HL-60 (cell line): ENCODE measurements around the gene SPTSSB.

Experiments
- DNase-seq, 2 experiments: peaks; one replicate each; pipeline ENCODE4 v3.0.0-alpha.2; 2010 to 2020; ENCODE audit warnings: low read depth in 1 of 2, low spot score in 1 of 2
- H3K27ac ChIP-seq: fragments of 250-450 bp; sonication (Bioruptor Pico); replicated peaks from 2 replicates; pipeline ENCODE4 v1.5.1; 2020; ENCODE audit warnings: mild to moderate bottlenecking, moderate library complexity
- H3K27me3 ChIP-seq: fragments of 250-450 bp; sonication (Bioruptor Pico); 2 replicates; pipeline ENCODE4 v1.5.1; 2021; ENCODE audit warnings: mild to moderate bottlenecking, moderate library complexity; ENCODE audit not compliant: insufficient read depth, poor library complexity, severe bottlenecking
- H3K4me3 ChIP-seq: replicated peaks from 2 replicates; pipeline ENCODE4 v1.5.1; 2011; ENCODE audit warnings: mild to moderate bottlenecking, control low read depth, low read length; ENCODE audit not compliant: insufficient read depth
- GABPA ChIP-seq: IDR thresholded peaks from 2 replicates; pipeline ENCODE4 v1.6.1; 2012; ENCODE audit warnings: low read depth
- POLR2AphosphoS5 ChIP-seq: IDR thresholded peaks from 2 replicates; pipeline ENCODE4 v1.6.1; 2012; ENCODE audit warnings: low read depth
- SPI1 ChIP-seq: IDR thresholded peaks from 2 replicates; pipeline ENCODE4 v1.6.1; 2012; ENCODE audit warnings: low read depth, mild to moderate bottlenecking, borderline replicate concordance
- TF ChIP-seq, protein P1 (sequence below): IDR thresholded peaks from 2 replicates; pipeline ENCODE4 v1.6.1; 2012; ENCODE audit warnings: low read depth; ENCODE audit not compliant: insufficient replicate concordance
- TF ChIP-seq, protein P2 (sequence below): IDR thresholded peaks from one replicate; pipeline ENCODE4 v1.5.1; 2011; ENCODE audit warnings: low read length, control low read depth, inconsistent platforms; ENCODE audit not compliant: insufficient read depth

SPTSSB gene

DNA sequence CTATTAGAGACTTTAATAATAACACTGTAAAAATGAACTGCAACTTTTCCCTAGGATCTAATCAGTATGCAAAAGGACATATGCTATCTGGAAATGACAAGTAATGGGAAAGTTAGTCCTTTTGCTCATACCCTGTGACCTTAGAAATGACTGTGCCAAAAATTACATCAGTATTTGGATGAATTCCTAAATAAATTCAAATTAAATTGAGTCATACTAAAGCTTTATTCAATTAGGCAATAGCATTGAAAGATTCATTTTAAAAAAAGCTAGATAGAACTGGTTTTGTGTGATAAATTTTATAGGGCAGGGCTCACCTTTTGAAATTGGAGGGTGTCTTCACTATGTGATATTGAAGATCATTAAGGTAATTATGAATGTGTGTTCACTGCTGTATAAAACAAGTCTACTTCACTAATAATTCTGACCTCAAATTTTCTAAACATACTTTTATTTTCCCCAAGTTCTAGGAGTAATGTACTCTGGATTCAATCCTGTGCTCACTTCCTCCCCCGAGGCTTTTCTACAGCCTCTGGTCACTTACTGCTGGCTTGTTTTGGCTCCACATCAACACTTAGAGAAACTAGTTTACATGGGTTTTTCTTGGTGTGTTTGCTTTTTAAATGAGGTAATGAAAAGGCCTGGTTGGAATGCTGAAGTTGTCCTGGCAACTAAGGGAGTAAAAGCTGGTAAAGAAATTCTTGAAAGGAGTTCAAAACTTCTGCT lies 44.4 kb upstream of the SPTSSB start:
- Histone ChIP-seq H3K4me3 (no peak overlapping the region), H3K27me3 (no peaks in the 10 kb centered on the region), H3K27ac (no peak overlapping the region)
- no peak for DNase-seq
- TF ChIP-seq SPI1, result no peak
- TF ChIP-seq, protein P1, sequence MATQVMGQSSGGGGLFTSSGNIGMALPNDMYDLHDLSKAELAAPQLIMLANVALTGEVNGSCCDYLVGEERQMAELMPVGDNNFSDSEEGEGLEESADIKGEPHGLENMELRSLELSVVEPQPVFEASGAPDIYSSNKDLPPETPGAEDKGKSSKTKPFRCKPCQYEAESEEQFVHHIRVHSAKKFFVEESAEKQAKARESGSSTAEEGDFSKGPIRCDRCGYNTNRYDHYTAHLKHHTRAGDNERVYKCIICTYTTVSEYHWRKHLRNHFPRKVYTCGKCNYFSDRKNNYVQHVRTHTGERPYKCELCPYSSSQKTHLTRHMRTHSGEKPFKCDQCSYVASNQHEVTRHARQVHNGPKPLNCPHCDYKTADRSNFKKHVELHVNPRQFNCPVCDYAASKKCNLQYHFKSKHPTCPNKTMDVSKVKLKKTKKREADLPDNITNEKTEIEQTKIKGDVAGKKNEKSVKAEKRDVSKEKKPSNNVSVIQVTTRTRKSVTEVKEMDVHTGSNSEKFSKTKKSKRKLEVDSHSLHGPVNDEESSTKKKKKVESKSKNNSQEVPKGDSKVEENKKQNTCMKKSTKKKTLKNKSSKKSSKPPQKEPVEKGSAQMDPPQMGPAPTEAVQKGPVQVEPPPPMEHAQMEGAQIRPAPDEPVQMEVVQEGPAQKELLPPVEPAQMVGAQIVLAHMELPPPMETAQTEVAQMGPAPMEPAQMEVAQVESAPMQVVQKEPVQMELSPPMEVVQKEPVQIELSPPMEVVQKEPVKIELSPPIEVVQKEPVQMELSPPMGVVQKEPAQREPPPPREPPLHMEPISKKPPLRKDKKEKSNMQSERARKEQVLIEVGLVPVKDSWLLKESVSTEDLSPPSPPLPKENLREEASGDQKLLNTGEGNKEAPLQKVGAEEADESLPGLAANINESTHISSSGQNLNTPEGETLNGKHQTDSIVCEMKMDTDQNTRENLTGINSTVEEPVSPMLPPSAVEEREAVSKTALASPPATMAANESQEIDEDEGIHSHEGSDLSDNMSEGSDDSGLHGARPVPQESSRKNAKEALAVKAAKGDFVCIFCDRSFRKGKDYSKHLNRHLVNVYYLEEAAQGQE, result no peak
- no peak for TF ChIP-seq GABPA
- TF ChIP-seq POLR2AphosphoS5, result no peak
- TF ChIP-seq, protein P2, sequence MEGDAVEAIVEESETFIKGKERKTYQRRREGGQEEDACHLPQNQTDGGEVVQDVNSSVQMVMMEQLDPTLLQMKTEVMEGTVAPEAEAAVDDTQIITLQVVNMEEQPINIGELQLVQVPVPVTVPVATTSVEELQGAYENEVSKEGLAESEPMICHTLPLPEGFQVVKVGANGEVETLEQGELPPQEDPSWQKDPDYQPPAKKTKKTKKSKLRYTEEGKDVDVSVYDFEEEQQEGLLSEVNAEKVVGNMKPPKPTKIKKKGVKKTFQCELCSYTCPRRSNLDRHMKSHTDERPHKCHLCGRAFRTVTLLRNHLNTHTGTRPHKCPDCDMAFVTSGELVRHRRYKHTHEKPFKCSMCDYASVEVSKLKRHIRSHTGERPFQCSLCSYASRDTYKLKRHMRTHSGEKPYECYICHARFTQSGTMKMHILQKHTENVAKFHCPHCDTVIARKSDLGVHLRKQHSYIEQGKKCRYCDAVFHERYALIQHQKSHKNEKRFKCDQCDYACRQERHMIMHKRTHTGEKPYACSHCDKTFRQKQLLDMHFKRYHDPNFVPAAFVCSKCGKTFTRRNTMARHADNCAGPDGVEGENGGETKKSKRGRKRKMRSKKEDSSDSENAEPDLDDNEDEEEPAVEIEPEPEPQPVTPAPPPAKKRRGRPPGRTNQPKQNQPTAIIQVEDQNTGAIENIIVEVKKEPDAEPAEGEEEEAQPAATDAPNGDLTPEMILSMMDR, result no peak

DNA sequence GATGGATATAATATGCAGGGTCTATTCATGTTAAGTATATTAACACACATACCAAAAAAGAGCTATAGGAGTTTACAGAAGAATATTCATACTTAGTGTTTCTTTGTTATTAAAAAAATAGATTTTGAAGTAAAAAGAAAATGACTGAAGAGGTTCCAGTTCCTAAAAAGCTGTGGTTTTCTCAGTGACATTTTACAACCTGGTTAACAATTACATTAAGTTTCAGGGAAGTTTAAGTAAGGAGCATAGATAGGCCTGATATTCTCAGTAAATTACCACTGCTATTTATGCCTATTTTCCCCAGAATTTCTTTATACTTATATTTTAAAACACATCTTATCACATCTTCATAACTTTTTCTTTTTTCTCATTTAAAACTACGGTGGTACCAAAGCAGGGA lies 43.6 kb upstream of the SPTSSB start:
- TF ChIP-seq GABPA, result no peak
- no peaks in the 10 kb centered on the region for H3K27me3 ChIP-seq
- H3K4me3 ChIP-seq, result no peak overlapping the region
- H3K27ac ChIP-seq, result no peak overlapping the region
- no peak for DNase-seq

DNA sequence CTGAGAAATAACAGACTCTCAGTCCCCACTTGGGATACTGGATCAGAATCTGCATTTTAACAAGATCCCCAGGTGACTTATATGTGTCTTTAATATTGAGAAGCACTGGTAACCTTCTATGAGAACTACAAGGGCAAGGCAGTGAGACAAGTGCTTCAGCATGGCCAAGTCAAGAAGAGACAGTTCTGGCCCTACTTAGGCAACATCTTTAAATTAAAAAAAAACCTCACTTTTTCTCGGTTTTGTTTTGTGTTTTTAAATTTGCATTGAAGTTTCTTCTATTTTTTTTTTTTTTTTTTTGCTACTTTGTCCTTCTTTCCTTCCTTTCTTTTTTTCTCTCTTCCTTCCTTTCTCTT lies 42.5 kb upstream of the SPTSSB start:
- no peak for TF ChIP-seq SPI1
- DNase-seq, result no peak
- H3K4me3 ChIP-seq, result no peak overlapping the region
- no peak overlapping the region for H3K27ac ChIP-seq
- no peaks in the 10 kb centered on the region for H3K27me3 ChIP-seq

DNA sequence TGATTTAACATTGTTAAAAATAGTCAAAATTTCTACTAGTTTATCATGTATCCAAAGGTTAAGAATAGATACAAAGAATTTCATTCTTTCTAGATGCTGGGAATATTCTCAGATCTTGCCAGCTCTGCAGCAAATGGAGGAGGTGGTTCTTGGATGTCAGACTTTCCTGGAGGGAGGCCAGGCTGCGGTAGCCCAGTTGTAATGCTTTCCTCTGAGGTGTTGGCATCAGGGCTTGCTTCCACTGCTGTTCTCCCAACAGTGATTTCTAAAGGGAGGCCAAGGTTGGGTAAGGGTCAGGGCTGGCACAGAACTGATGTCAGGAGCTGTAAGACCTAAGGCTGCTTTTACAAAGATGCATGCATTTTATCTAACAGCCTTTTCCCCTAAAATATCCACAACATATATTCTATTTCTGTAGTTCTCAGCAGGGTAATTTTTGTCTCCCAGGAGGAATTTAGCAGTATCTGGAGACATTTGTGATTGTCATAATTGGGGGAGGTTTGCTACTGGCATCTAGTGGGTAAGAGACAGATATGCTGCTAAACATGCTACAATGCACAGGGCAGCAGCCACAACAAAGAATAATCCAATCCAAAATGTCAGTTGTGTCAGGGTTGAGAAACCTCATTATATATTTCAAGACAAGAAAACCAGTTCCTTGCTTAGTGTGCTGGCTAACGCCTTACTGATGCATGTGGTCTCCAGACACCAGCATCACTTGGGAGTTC lies 42.0 kb upstream of the SPTSSB start:
- Histone ChIP-seq H3K4me3 (no peak overlapping the region), H3K27me3 (no peaks in the 10 kb centered on the region), H3K27ac (no peak overlapping the region)
- TF ChIP-seq GABPA, result no peak
- TF ChIP-seq POLR2AphosphoS5, result no peak
- TF ChIP-seq SPI1, result no peak
- TF ChIP-seq, protein P2, result no peak
- TF ChIP-seq, protein P1, result no peak
- DNase-seq, result no peak

DNA sequence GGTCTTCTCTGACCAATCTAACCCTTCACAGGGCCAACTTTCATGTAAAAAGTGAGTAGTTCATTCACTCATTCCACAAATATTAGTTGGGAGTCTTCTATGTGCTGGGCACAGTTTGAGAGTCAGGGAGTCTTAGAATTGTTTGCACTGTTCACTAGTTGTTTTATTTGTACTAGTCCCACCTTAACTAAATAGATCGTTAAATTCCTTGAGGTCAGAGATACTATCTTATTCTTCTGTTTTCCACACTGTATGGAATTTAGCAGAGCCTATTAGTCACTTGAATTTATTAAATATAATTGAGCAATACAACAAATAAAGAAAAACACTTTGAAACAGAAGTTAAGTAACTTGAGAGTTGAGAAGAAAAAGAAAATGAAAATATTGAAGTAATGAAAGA lies 40.8 kb upstream of the SPTSSB start:
- Histone ChIP-seq H3K27ac (no peak overlapping the region), H3K4me3 (no peak overlapping the region), H3K27me3 (no peaks in the 10 kb centered on the region)
- no peak for DNase-seq
- TF ChIP-seq, protein P2, result no peak
- TF ChIP-seq GABPA, result no peak
- TF ChIP-seq, protein P1, result no peak
- TF ChIP-seq POLR2AphosphoS5, result no peak
- TF ChIP-seq SPI1, result no peak
